ENCODE measurements around the gene CEP55.

Gene CEP55

GRCh38 chr10:93568105-93568390, 71.6 kb downstream of the CEP55 start:
- no peak for DNase-seq

- DNase-seq, result no peak
These were observed 74.0 kb downstream of the CEP55 start for GRCh38 chr10:93570383-93570782.

GRCh38 chr10:93572606-93573005, 76.2 kb downstream of the CEP55 start:
- DNase-seq, result no peak

GRCh38 chr10:93573051-93573909, 76.9 kb downstream of the CEP55 start:
- DNase-seq, result no peak

GRCh38 chr10:93573924-93574323, 77.5 kb downstream of the CEP55 start:
- DNase-seq, result no peak

GRCh38 chr10:93576888-93577287, 80.5 kb downstream of the CEP55 start:
- DNase-seq, result no peak

- no peak for DNase-seq
These were observed 81.2 kb downstream of the CEP55 start for GRCh38 chr10:93577565-93577964.

All from NCI-H1105 treated with DMSO at 0.1 percent for 48 hours (cell line).